SJCRH30 (cell line): ENCODE measurements around the gene LSP1. TPM values are rescaled to one million over a fixed set of nuclear protein-coding genes. Genes with fewer than 3 reads are reported as not detected.

Source experiments
- DNase-seq, 2 experiments: peaks; one replicate each; pipeline ENCODE4 v3.0.0-alpha.2; 2015 to 2020
- H3K27ac ChIP-seq: fragments of 250-450 bp; sonication (Bioruptor Pico); 2 replicates; pipeline ENCODE4 v1.5.1; 2020; ENCODE audit warnings: mild to moderate bottlenecking, moderate library complexity
- H3K27me3 ChIP-seq: fragments of 250-450 bp; sonication (Bioruptor Pico); 2 replicates; pipeline ENCODE4 v1.5.1; 2020; ENCODE audit warnings: mild to moderate bottlenecking, moderate library complexity
- H3K36me3 ChIP-seq: fragments of 250-450 bp; sonication (Bioruptor Pico); 2 replicates; pipeline ENCODE4 v1.5.1; 2020; ENCODE audit warnings: mild to moderate bottlenecking, moderate library complexity
- H3K4me1 ChIP-seq: fragments of 250-450 bp; sonication (Bioruptor Pico); 2 replicates; pipeline ENCODE4 v1.5.1; 2020; ENCODE audit warnings: mild to moderate bottlenecking, moderate library complexity
- H3K4me3 ChIP-seq: fragments of 250-450 bp; sonication (Bioruptor Pico); 2 replicates; pipeline ENCODE4 v1.5.1; 2020; ENCODE audit warnings: mild to moderate bottlenecking, moderate library complexity
- H3K9me3 ChIP-seq: fragments of 250-450 bp; sonication (Bioruptor Pico); replicated peaks from 2 replicates; pipeline ENCODE4 v1.5.1; 2020; ENCODE audit warnings: mild to moderate bottlenecking, moderate library complexity
- total RNA-seq: library from RNA; depleted of rRNA; stranded (reverse); fragments of >200 nt; shearing (Covaris generic); gene quantifications from 2 replicates; pipeline ENCODE4 v1.2.3, GENCODE V29; 2014

Gene LSP1
- total RNA-seq, 1 experiment from 2014 or later: 15.0 TPM

DNA sequence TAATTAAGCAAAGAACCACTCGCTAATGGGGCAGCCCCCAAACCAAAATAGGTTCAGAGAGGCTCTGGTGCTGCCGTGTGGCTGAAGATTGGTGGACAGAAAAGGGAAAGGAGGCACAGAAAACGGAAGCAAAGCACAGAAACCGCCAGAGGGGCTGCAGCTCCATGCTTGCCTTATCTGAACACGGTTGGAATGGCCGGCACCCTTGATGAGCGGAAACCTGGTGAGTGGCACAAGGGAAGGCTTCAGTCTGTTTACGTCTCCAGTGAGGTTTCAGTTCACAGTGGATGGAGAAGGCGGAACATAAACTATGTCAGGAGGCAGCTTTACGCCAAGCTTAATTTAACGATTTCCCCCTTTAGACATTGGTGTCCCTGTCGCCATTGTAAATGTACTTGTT is 44.0 kb downstream of the LSP1 start:
- no peak for DNase-seq
- H3K4me3 ChIP-seq: no peak overlapping the region
- H3K27ac ChIP-seq: no peak overlapping the region
- no peaks in the 10 kb centered on the region for H3K36me3 ChIP-seq
- 0 out of 2 replicates have a peak, but pooled peaks cover 4% of the 10 kb centered on the region for H3K9me3 ChIP-seq
- no peaks in the 10 kb centered on the region for H3K4me1 ChIP-seq
- H3K27me3 ChIP-seq: peaks cover 13% of the 10 kb centered on the region; the same call in 1 of the 2 replicates

GRCh38 chr11:1899090-1899489 is 46.2 kb downstream of the LSP1 start:
- no peak overlapping the region for H3K4me3 ChIP-seq
- no peaks in the 10 kb centered on the region for H3K36me3 ChIP-seq
- H3K4me1 ChIP-seq: no peaks in the 10 kb centered on the region
- no peak for DNase-seq
- peaks cover 13% of the 10 kb centered on the region; the same call in 1 of the 2 replicates for H3K27me3 ChIP-seq
- H3K27ac ChIP-seq: no peak overlapping the region
- H3K9me3 ChIP-seq: 0 out of 2 replicates have a peak, but pooled peaks cover 4% of the 10 kb centered on the region

- H3K4me3 ChIP-seq: no peak overlapping the region
- no peak overlapping the region for H3K27ac ChIP-seq
Observed at GRCh38 chr11:1899686-1900085, 46.8 kb downstream of the LSP1 start.

DNA sequence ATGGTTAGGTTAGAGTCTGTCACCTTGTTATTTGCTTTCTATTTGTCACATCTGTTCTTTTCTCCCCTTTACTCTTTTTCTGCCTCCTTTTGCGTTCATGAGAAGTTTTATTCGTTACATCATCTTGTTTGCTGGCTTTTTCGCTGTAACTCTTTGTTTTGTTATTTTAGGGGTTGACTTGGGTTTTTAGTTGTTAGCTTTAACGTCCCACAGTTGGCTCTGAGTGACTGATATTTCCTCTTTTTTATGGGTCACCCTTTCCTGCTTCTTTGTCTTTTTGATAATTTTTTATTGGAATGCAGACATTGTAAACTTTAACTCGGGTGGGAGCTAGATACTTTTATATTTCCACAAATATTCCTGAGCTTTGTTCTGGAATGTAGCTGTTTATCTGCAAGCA is 53.3 kb downstream of the LSP1 start:
- Histone ChIP-seq H3K9me3 (no peaks in the 10 kb centered on the region), H3K4me1 (no peaks in the 10 kb centered on the region), H3K4me3 (no peak overlapping the region), H3K27me3 (no peaks in the 10 kb centered on the region), H3K27ac (no peak overlapping the region), H3K36me3 (no peaks in the 10 kb centered on the region)
- no peak for DNase-seq

More at GRCh38 chr11:1899686-1900085, 46.8 kb downstream of the LSP1 start:
- Histone ChIP-seq H3K9me3 (0 out of 2 replicates have a peak, but pooled peaks cover 4% of the 10 kb centered on the region), H3K27me3 (peaks cover 13% of the 10 kb centered on the region; the same call in 1 of the 2 replicates), H3K4me1 (no peaks in the 10 kb centered on the region), H3K36me3 (no peaks in the 10 kb centered on the region)
- no peak for DNase-seq

- H3K36me3 ChIP-seq: no peaks in the 10 kb centered on the region
- H3K27me3 ChIP-seq: no peaks in the 10 kb centered on the region
- DNase-seq: no peak
- H3K9me3 ChIP-seq: no peaks in the 10 kb centered on the region
- H3K4me1 ChIP-seq: no peaks in the 10 kb centered on the region
- H3K4me3 ChIP-seq: no peak overlapping the region
- H3K27ac ChIP-seq: no peak overlapping the region
Observed at GRCh38 chr11:1906611-1907423, 53.9 kb downstream of the LSP1 start.

DNA sequence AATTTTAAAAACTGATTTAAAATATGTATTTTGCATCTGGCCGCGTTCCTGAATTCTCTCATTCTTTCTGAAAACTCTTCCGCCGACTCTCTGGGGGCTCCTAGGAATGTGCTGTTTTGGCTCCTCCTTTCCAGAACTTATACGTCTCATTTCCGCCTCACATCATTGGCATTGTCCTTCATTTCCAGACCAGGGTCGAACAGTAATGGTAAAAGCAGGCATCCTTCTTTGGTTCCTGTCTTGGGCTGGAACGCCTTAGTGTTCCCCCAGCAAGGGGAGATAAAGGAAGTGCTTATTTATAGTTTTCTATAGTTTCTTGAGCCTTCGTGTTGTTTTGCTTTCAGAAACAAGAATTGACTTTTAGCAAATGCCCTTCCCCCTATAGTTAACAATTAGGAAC is 55.7 kb downstream of the LSP1 start:
- DNase-seq: no peak
- no peaks in the 10 kb centered on the region for H3K4me1 ChIP-seq
- no peaks in the 10 kb centered on the region for H3K9me3 ChIP-seq
- H3K4me3 ChIP-seq: no peak overlapping the region
- no peaks in the 10 kb centered on the region for H3K36me3 ChIP-seq
- no peak overlapping the region for H3K27ac ChIP-seq
- H3K27me3 ChIP-seq: no peaks in the 10 kb centered on the region

GRCh38 chr11:1909524-1909923 is 56.6 kb downstream of the LSP1 start:
- Histone ChIP-seq H3K27me3 (no peaks in the 10 kb centered on the region; the same call in 1 of the 2 replicates), H3K27ac (no peak overlapping the region), H3K9me3 (no peaks in the 10 kb centered on the region), H3K36me3 (no peaks in the 10 kb centered on the region), H3K4me3 (no peak overlapping the region), H3K4me1 (no peaks in the 10 kb centered on the region)
- no peak for DNase-seq

- Histone ChIP-seq H3K4me1 (peaks cover 8% of the 10 kb centered on the region), H3K4me3 (no peak overlapping the region), H3K27me3 (no peaks in the 10 kb centered on the region; the same call in 1 of the 2 replicates), H3K27ac (no peak overlapping the region), H3K36me3 (no peaks in the 10 kb centered on the region), H3K9me3 (no peaks in the 10 kb centered on the region)
- DNase-seq: no peak
Observed at GRCh38 chr11:1912289-1912878, 59.5 kb downstream of the LSP1 start.

DNA sequence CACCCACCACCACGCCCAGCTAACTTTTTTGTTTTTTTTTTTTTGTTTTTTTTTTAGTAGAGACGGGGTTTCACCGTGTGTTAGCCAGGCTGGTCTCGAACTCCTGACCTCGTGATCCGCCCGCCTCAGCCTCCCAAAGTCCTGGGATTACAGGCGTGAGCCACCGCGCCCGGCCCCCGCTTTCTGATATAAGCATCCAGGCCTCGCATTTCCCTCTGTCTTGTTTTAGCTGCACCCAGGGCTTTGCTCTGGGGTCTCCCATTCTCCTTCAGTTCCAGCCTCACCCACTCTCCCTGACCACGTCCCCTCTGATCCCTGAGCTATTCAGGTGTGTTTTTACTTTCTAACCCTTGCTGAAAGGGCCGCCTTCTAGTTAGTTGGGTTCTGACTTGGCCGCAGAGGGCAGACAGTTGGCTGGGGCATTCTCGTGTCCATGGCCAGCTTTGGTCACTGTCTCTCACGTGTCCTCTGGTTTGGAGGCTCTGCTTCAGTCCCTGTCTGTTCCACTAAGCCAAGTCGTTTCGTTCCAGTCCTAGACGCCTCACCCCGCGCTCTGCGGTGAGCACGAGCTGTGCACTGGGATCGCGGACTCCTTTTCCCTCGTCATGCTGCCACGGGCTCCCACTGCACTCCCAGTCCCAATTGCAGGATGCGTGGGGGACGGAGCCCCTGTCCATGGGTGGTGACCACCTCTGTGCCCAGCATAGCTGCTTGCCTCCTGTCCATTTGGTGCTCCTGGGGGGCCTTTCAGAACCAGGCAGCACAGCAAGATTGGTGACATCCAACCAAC is 60.6 kb downstream of the LSP1 start:
- Histone ChIP-seq H3K4me1 (peaks cover 12% of the 10 kb centered on the region), H3K27me3 (no peaks in the 10 kb centered on the region; the same call in 1 of the 2 replicates), H3K9me3 (no peaks in the 10 kb centered on the region), H3K4me3 (no peak overlapping the region), H3K36me3 (no peaks in the 10 kb centered on the region), H3K27ac (no peak overlapping the region)
- DNase-seq: no peak

GRCh38 chr11:1915795-1916131 is 62.9 kb downstream of the LSP1 start:
- H3K4me1 ChIP-seq: peaks cover 21% of the 10 kb centered on the region
- H3K4me3 ChIP-seq: no peak overlapping the region
- no peak for DNase-seq
- no peaks in the 10 kb centered on the region; the same call in 1 of the 2 replicates for H3K27me3 ChIP-seq
- H3K9me3 ChIP-seq: no peaks in the 10 kb centered on the region
- no peak overlapping the region for H3K27ac ChIP-seq
- no peaks in the 10 kb centered on the region for H3K36me3 ChIP-seq

DNA sequence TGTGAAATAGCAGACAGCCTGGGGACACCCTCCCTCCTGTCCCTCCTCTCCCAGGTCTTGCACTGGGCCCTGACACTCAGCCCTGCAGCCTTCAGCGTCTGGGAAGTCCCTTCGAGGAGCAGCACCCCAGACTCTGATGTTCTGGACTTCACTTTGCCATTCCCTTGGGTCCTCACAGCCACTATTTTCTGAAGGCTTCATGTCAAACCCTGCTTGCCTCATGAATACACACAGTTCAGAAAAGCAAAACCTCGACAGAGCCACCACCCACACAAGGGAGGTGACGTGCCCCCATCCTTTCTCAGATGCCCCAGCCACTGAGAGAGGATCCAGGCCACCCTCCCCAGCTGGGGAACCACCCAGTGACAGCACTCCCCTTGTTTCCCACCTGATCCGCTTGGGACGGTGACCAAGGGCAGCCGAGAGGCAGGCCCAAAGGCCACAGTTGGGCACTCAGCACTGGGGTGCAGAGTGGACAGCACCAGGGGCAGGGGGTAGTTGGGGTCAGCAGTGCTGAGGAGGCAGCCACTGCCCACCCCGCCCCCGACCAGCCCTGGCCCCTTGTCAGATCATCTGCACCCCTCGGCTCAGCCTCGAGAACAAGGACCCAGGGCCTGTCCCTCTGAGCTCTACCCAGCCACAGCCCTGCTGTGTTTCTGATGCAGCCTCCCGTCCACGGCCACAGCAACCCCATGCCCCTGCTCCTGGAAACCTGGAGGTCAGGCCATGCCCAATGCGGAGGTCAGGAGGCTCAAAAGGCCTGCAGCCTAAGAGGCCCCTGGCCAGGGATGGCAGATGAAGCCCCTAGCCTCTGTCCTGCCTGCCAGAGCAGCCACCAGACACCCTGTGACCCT is 63.5 kb downstream of the LSP1 start:
- Histone ChIP-seq H3K27me3 (no peaks in the 10 kb centered on the region; the same call in 1 of the 2 replicates), H3K36me3 (no peaks in the 10 kb centered on the region), H3K27ac (peak overlapping the region; percentile 52; the same call in 1 of the 2 replicates), H3K4me3 (no peak overlapping the region), H3K4me1 (peaks cover 27% of the 10 kb centered on the region), H3K9me3 (no peaks in the 10 kb centered on the region)
- DNase-seq: no peak

- Histone ChIP-seq H3K27me3 (no peaks in the 10 kb centered on the region; the same call in 1 of the 2 replicates), H3K9me3 (no peaks in the 10 kb centered on the region), H3K27ac (peak overlapping the region; percentile 52), H3K4me3 (no peak overlapping the region), H3K4me1 (peaks cover 33% of the 10 kb centered on the region), H3K36me3 (no peaks in the 10 kb centered on the region)
- DNase-seq: peak; percentile 58 to 74
Observed at GRCh38 chr11:1916986-1917522, 64.2 kb downstream of the LSP1 start.

- Histone ChIP-seq H3K4me1 (peaks cover 40% of the 10 kb centered on the region), H3K27ac (peak overlapping the region; percentile 52), H3K9me3 (no peaks in the 10 kb centered on the region), H3K36me3 (no peaks in the 10 kb centered on the region), H3K4me3 (no peak overlapping the region), H3K27me3 (no peaks in the 10 kb centered on the region; the same call in 1 of the 2 replicates)
- DNase-seq: no peak
Observed at GRCh38 chr11:1917523-1918435, 64.9 kb downstream of the LSP1 start.
